Measurements from ENCODE around the gene HTR3D.
"Not testable (repeated sequence)": the region's sequence is repeated elsewhere in the genome, so short reads cannot be mapped to it uniquely, and the experiment has no call there.

GRCh38 chr3:184028275-184028890 is 3.2 kb upstream of the HTR3D start:
- not testable (repeated sequence) for TF ChIP-seq CTCF, POLR2A (IDR thresholded peaks at IDR 0.05)

Measured in adrenal gland (tissue), 5 donors.